Neuronal stem cell (in vitro differentiated cells): ENCODE data around the gene WDR93.
A peak's percentile ranks its signal among the peaks of the same experiment; 100 is the strongest.
"Not testable (repeated sequence)": the region's sequence is repeated elsewhere in the genome, so short reads cannot be mapped to it uniquely, and the experiment has no call there.

Experiments
- DNase-seq: peaks from one replicate; pipeline ENCODE4 v3.0.0-alpha.2; 2013; ENCODE audit warnings: low spot score
- H2AFZ ChIP-seq: one replicate; pipeline ENCODE4 v1.6.1; 2013; ENCODE audit warnings: mild to moderate bottlenecking, low read length, inconsistent platforms
- H2AK5ac ChIP-seq: 2 replicates; pipeline ENCODE4 v1.6.1; 2013; ENCODE audit warnings: low read depth, mild to moderate bottlenecking, inconsistent platforms, low read length, moderate library complexity, mixed read lengths
- H2BK120ac ChIP-seq: 2 replicates; pipeline ENCODE4 v1.6.1; 2013; ENCODE audit warnings: low read depth, mild to moderate bottlenecking, inconsistent platforms, low read length, moderate library complexity, mixed read lengths
- H2BK12ac ChIP-seq: one replicate; pipeline ENCODE4 v1.6.1; 2013; ENCODE audit warnings: low read length, inconsistent platforms
- H2BK15ac ChIP-seq: 2 replicates; pipeline ENCODE4 v1.6.1; 2013; ENCODE audit warnings: mild to moderate bottlenecking, low read length, inconsistent platforms, mixed read lengths
- H2BK5ac ChIP-seq: one replicate; pipeline ENCODE4 v1.6.1; 2013; ENCODE audit warnings: inconsistent platforms, mild to moderate bottlenecking, low read length, moderate library complexity
- H3K14ac ChIP-seq: one replicate; pipeline ENCODE4 v1.6.1; 2013; ENCODE audit warnings: low read length, inconsistent platforms
- H3K18ac ChIP-seq: 2 replicates; pipeline ENCODE4 v1.6.1; 2013; ENCODE audit warnings: low read length, inconsistent platforms
- H3K23ac ChIP-seq: 2 replicates; pipeline ENCODE4 v1.6.1; 2013; ENCODE audit warnings: low read depth, mild to moderate bottlenecking, mixed read lengths, low read length, inconsistent platforms; ENCODE audit not compliant: poor library complexity
- H3K27ac ChIP-seq: replicated peaks from 3 replicates; pipeline ENCODE4 v1.5.1; 2013; ENCODE audit warnings: low read length, inconsistent platforms
- H3K27me3 ChIP-seq, 3 experiments: 2 replicates each; pipeline ENCODE4 v1.6.1; 2013; ENCODE audit warnings: low read length in 3 of 3, mild to moderate bottlenecking in 2 of 3, inconsistent platforms in 1 of 3, low read depth in 1 of 3, mixed read lengths in 1 of 3, moderate library complexity in 1 of 3; ENCODE audit not compliant: control insufficient read depth in 3 of 3, insufficient read depth in 3 of 3
- H3K36me3 ChIP-seq, 2 donors: replicated peaks in 1 of 2; 2 replicates each; pipeline ENCODE4 v1.6.1; 2013; ENCODE audit warnings: low read length in 2 of 2; ENCODE audit not compliant: control insufficient read depth in 2 of 2, insufficient read depth in 2 of 2
- H3K4ac ChIP-seq: 2 replicates; pipeline ENCODE4 v1.6.1; 2013; ENCODE audit warnings: inconsistent platforms, mild to moderate bottlenecking, low read length, moderate library complexity
- H3K4me1 ChIP-seq, 2 donors: 1 replicate in 1 of 2; 2 replicates in 1 of 2; pipeline ENCODE4 v1.6.1; 2013; ENCODE audit warnings: low read length in 2 of 2, low read depth in 1 of 2; ENCODE audit not compliant: control insufficient read depth in 2 of 2, insufficient read depth in 1 of 2
- H3K4me2 ChIP-seq: one replicate; pipeline ENCODE4 v1.6.1; 2013; ENCODE audit warnings: mild to moderate bottlenecking, low read length, inconsistent platforms; ENCODE audit not compliant: insufficient read depth, poor library complexity, severe bottlenecking
- H3K4me3 ChIP-seq, 2 donors: 2 replicates each; pipeline ENCODE4 v1.5.1; 2013; ENCODE audit warnings: low read length in 2 of 2, mild to moderate bottlenecking in 2 of 2, inconsistent platforms in 1 of 2, moderate library complexity in 1 of 2
- H3K79me1 ChIP-seq: one replicate; pipeline ENCODE4 v1.6.1; 2013; ENCODE audit warnings: low read depth, mild to moderate bottlenecking, inconsistent platforms, low read length, moderate library complexity
- H3K9ac ChIP-seq: one replicate; pipeline ENCODE4 v1.6.1; 2013; ENCODE audit warnings: mild to moderate bottlenecking, low read depth, low read length, inconsistent platforms; ENCODE audit not compliant: poor library complexity
- H3K9me3 ChIP-seq, 2 donors: replicated peaks in 1 of 2; 2 replicates each; pipeline versions ENCODE3 to v1.6.1; 2013; ENCODE audit warnings: low read length in 2 of 2, mild to moderate bottlenecking in 2 of 2, inconsistent platforms in 1 of 2, low read depth in 1 of 2, mixed read lengths in 1 of 2, moderate library complexity in 1 of 2; ENCODE audit not compliant: control insufficient read depth in 2 of 2, insufficient read depth in 1 of 2
- H4K8ac ChIP-seq: one replicate; pipeline ENCODE4 v1.6.1; 2013; ENCODE audit warnings: low read depth, mild to moderate bottlenecking, inconsistent platforms, low read length, moderate library complexity
- H4K91ac ChIP-seq: one replicate; pipeline ENCODE4 v1.6.1; 2013; ENCODE audit warnings: low read length, low read depth, mild to moderate bottlenecking, inconsistent platforms; ENCODE audit not compliant: poor library complexity
- WGBS, 2 donors: extraction: QIAGEN DNeasy Blood & Tissue Kit; methylation state at CpG; one replicate each; pipeline ENCODE4 v1.1.7; 2013; ENCODE audit warnings: missing lambda C conversion rate in 2 of 2, mixed read lengths in 1 of 2; ENCODE audit not compliant: insufficient read length in 2 of 2, insufficient replicate concordance in 1 of 2; ENCODE audit errors: extremely low coverage in 2 of 2; 5-methylcytosine and 5-hydroxymethylcytosine counted together

WDR93 gene

GRCh38 chr15:89780601-89781000 is 90.0 kb downstream of the WDR93 start:
- no peak overlapping the region for H2BK12ac ChIP-seq
- H2AFZ ChIP-seq = no peak overlapping the region
- no peak overlapping the region for H3K27ac ChIP-seq
- no peak overlapping the region for H2BK15ac ChIP-seq
- no peaks in the 10 kb centered on the region for H3K79me1 ChIP-seq
- H3K4me1 ChIP-seq = no peaks in the 10 kb centered on the region
- no peak overlapping the region for H3K4me2 ChIP-seq
- no peak overlapping the region for H2BK5ac ChIP-seq
- no peak overlapping the region for H3K9ac ChIP-seq
- no peak overlapping the region for H2AK5ac ChIP-seq
- H3K18ac ChIP-seq = no peak overlapping the region
- H3K23ac ChIP-seq = no peak overlapping the region
- no peak overlapping the region for H3K4ac ChIP-seq
- peak overlapping the region in 1 of 2 donors; percentile 3 for H3K4me3 ChIP-seq
- DNase-seq = no peak
- no CpG with 5 or more reads among the region's 6 CpGs for WGBS, 2 donors
- H2BK120ac ChIP-seq = no peak overlapping the region
- no peaks in the 10 kb centered on the region for H3K36me3 ChIP-seq
- H3K14ac ChIP-seq = no peak overlapping the region
- H4K91ac ChIP-seq = no peak overlapping the region
- H3K27me3 ChIP-seq = peaks cover 7 to 28% (median 16%) of the 10 kb centered on the region in 3 experiments
- H3K9me3 ChIP-seq = no peaks in the 10 kb centered on the region
- H4K8ac ChIP-seq = no peak overlapping the region

- H3K4me1 ChIP-seq = no peaks in the 10 kb centered on the region
- H3K4ac ChIP-seq = no peak overlapping the region
- H4K8ac ChIP-seq = no peak overlapping the region
- H2BK120ac ChIP-seq = no peak overlapping the region
- no peak for DNase-seq
- H2AFZ ChIP-seq = no peak overlapping the region
- H3K27ac ChIP-seq = no peak overlapping the region
- H3K79me1 ChIP-seq = no peaks in the 10 kb centered on the region
- no peak overlapping the region for H3K4me2 ChIP-seq
- no peak overlapping the region for H4K91ac ChIP-seq
- peak overlapping the region; percentile 20 for H2AK5ac ChIP-seq
- peaks cover 5 to 23% (median 16%) of the 10 kb centered on the region in 3 experiments for H3K27me3 ChIP-seq
- no peak overlapping the region for H3K18ac ChIP-seq
- H2BK5ac ChIP-seq = no peak overlapping the region
- no peak overlapping the region for H3K14ac ChIP-seq
- no peak overlapping the region for H3K9ac ChIP-seq
- H3K9me3 ChIP-seq = no peaks in the 10 kb centered on the region
- no peak overlapping the region for H3K23ac ChIP-seq
- no peak overlapping the region for H2BK15ac ChIP-seq
- no CpG with 5 or more reads among the region's 6 CpGs for WGBS, 2 donors
- no peaks in the 10 kb centered on the region for H3K36me3 ChIP-seq
- no peak overlapping the region for H3K4me3 ChIP-seq
- H2BK12ac ChIP-seq = no peak overlapping the region
Observed at GRCh38 chr15:89781055-89781454, 90.4 kb downstream of the WDR93 start.

- Histone ChIP-seq H3K27ac (no peak overlapping the region), H3K4me2 (no peak overlapping the region), H4K91ac (no peak overlapping the region), H3K4me1 (no peaks in the 10 kb centered on the region), H2BK12ac (no peak overlapping the region), H2AK5ac (no peak overlapping the region), H2BK5ac (no peak overlapping the region), H4K8ac (no peak overlapping the region), H2BK120ac (no peak overlapping the region), H3K23ac (no peak overlapping the region), H3K36me3 (no peaks in the 10 kb centered on the region), H2AFZ (no peak overlapping the region), H3K9me3 (no peaks in the 10 kb centered on the region), H3K4ac (no peak overlapping the region), H3K14ac (no peak overlapping the region), H3K4me3 (no peak overlapping the region), H3K9ac (no peak overlapping the region), H3K79me1 (no peaks in the 10 kb centered on the region), H3K27me3 (peaks cover 2 to 15% (median 14%) of the 10 kb centered on the region in 3 experiments), H3K18ac (no peak overlapping the region), H2BK15ac (no peak overlapping the region)
- no CpG with 5 or more reads among the region's 15 CpGs for whole genome bisulfite sequencing, 2 donors
- no peak for DNase-seq
Observed at GRCh38 chr15:89781891-89782618, 91.4 kb downstream of the WDR93 start.

GRCh38 chr15:89782619-89782950 is 92.0 kb downstream of the WDR93 start:
- H2BK15ac ChIP-seq, DNase-seq, H3K14ac ChIP-seq, H3K23ac ChIP-seq, H3K36me3 ChIP-seq, H4K91ac ChIP-seq, H3K18ac ChIP-seq, H2BK5ac ChIP-seq, H2BK12ac ChIP-seq, H3K9me3 ChIP-seq, H4K8ac ChIP-seq, H2AFZ ChIP-seq, H3K4me3 ChIP-seq, H3K9ac ChIP-seq, H2BK120ac ChIP-seq, H3K4me2 ChIP-seq, H3K4me1 ChIP-seq, H3K4ac ChIP-seq, H3K27ac ChIP-seq, H2AK5ac ChIP-seq, H3K79me1 ChIP-seq: not testable (repeated sequence)
- WGBS, 2 donors = no CpG with 5 or more reads among the region's 9 CpGs
- H3K27me3 ChIP-seq = peaks cover 0 to 11% (median 9%) of the 10 kb centered on the region in 3 experiments
